Fibroblast of peridontal ligament (primary cell): Measurements from ENCODE around the gene UNK.
"Not testable (repeated sequence)": the region's sequence is repeated elsewhere in the genome, so short reads cannot be mapped to it uniquely, and the experiment has no call there.

Experiments used
- DNase-seq: peaks from one replicate; pipeline ENCODE4 v3.0.0-alpha.2; 2010; ENCODE audit errors: extremely low read depth

Gene UNK

GRCh38 chr17:75799402-75799801 is 14.8 kb downstream of the UNK start:
- DNase-seq = no peak

- no peak for DNase-seq
Measured at GRCh38 chr17:75803883-75804282, 19.3 kb downstream of the UNK start.

- DNase-seq = no peak
Measured at GRCh38 chr17:75806822-75807500, 22.4 kb downstream of the UNK start.

- no peak for DNase-seq
Measured at GRCh38 chr17:75807861-75808260, 23.3 kb downstream of the UNK start.

- DNase-seq = no peak
Measured at GRCh38 chr17:75808549-75808904, 23.9 kb downstream of the UNK start.

GRCh38 chr17:75808905-75809621 is 24.5 kb downstream of the UNK start:
- peak; percentile 87 for DNase-seq

- DNase-seq = no peak
Measured at GRCh38 chr17:75809631-75810111, 25.1 kb downstream of the UNK start.

- DNase-seq = no peak
Measured at GRCh38 chr17:75810216-75810615, 25.6 kb downstream of the UNK start.

GRCh38 chr17:75810756-75811155 is 26.1 kb downstream of the UNK start:
- not testable (repeated sequence) for DNase-seq

- no peak for DNase-seq
Measured at GRCh38 chr17:75811174-75811573, 26.6 kb downstream of the UNK start.

GRCh38 chr17:75812096-75813013 is 27.7 kb downstream of the UNK start:
- DNase-seq = no peak

- DNase-seq = no peak
Measured at GRCh38 chr17:75813081-75814020, 28.7 kb downstream of the UNK start.

- DNase-seq = no peak
Measured at GRCh38 chr17:75814021-75814395, 29.4 kb downstream of the UNK start.

- DNase-seq = peak; percentile 64
Measured at GRCh38 chr17:75814900-75815373, 30.3 kb downstream of the UNK start.

GRCh38 chr17:75815399-75815798 is 30.8 kb downstream of the UNK start:
- DNase-seq = no peak

GRCh38 chr17:75816693-75817092 is 32.1 kb downstream of the UNK start:
- no peak for DNase-seq

GRCh38 chr17:75817571-75817970 is 33.0 kb downstream of the UNK start:
- DNase-seq = no peak

GRCh38 chr17:75818326-75818885 is 33.8 kb downstream of the UNK start:
- DNase-seq = no peak

GRCh38 chr17:75819116-75819515 is 34.5 kb downstream of the UNK start:
- DNase-seq = no peak

GRCh38 chr17:75819678-75820077 is 35.1 kb downstream of the UNK start:
- no peak for DNase-seq
